ENCODE data around the gene PCARE.

PCARE gene

GRCh38 chr2:29064346-29064715 is 10.0 kb downstream of the PCARE start:
- in situ Hi-C loops (cut with MboI; ENCODE audit: low sequenced_read_pairs, unreplicated experiment), result no loop called here
- DNase-seq (ENCODE audit: low spot score), result no peak
- TF ChIP-seq, protein P1, sequence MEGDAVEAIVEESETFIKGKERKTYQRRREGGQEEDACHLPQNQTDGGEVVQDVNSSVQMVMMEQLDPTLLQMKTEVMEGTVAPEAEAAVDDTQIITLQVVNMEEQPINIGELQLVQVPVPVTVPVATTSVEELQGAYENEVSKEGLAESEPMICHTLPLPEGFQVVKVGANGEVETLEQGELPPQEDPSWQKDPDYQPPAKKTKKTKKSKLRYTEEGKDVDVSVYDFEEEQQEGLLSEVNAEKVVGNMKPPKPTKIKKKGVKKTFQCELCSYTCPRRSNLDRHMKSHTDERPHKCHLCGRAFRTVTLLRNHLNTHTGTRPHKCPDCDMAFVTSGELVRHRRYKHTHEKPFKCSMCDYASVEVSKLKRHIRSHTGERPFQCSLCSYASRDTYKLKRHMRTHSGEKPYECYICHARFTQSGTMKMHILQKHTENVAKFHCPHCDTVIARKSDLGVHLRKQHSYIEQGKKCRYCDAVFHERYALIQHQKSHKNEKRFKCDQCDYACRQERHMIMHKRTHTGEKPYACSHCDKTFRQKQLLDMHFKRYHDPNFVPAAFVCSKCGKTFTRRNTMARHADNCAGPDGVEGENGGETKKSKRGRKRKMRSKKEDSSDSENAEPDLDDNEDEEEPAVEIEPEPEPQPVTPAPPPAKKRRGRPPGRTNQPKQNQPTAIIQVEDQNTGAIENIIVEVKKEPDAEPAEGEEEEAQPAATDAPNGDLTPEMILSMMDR (IDR thresholded peaks at IDR 0.05; ENCODE audit: borderline replicate concordance, control extremely low read depth, extremely low read depth, insufficient read depth, missing control alignments), result no peak

- in situ Hi-C loops (cut with MboI; ENCODE audit: low sequenced_read_pairs, unreplicated experiment), result no loop called here
- TF ChIP-seq, protein P1 (IDR thresholded peaks at IDR 0.05; ENCODE audit: borderline replicate concordance, control extremely low read depth, extremely low read depth, insufficient read depth, missing control alignments), result no peak
- no peak for DNase-seq (ENCODE audit: low spot score)
These were observed 10.5 kb downstream of the PCARE start for GRCh38 chr2:29063646-29064345.

DNA sequence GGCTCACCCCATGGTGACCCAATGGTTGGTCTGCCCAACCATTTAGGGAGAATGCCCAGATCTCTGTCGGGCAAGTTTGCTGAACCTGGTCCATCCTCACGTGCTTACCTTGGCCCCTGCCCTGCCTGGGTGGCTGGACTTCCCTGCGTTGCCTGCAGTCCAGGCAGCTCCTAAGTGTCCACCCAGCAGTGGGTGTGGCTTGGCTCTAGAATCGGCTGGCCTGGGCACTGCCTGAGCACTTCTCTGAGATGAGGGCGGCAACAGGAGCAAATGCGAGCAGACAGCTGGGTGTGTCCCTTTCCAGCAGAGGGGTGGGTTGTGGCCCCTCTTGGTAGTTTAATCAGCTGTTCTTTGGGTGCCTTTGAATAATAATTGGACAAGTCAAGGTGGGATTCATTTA is 11.3 kb downstream of the PCARE start:
- TF ChIP-seq, protein P1 (IDR thresholded peaks at IDR 0.05; ENCODE audit: borderline replicate concordance, control extremely low read depth, extremely low read depth, insufficient read depth, missing control alignments), result no peak
- no peak for DNase-seq (ENCODE audit: low spot score)
- in situ Hi-C loops (cut with MboI; ENCODE audit: low sequenced_read_pairs, unreplicated experiment), result no loop called here

- DNase-seq (ENCODE audit: low spot score), result no peak
- TF ChIP-seq, protein P1 (IDR thresholded peaks at IDR 0.05; ENCODE audit: borderline replicate concordance, control extremely low read depth, extremely low read depth, insufficient read depth, missing control alignments), result no peak
- in situ Hi-C loops (cut with MboI; ENCODE audit: low sequenced_read_pairs, unreplicated experiment), result no loop called here
These were observed 12.0 kb downstream of the PCARE start for GRCh38 chr2:29062371-29062770.

DNA sequence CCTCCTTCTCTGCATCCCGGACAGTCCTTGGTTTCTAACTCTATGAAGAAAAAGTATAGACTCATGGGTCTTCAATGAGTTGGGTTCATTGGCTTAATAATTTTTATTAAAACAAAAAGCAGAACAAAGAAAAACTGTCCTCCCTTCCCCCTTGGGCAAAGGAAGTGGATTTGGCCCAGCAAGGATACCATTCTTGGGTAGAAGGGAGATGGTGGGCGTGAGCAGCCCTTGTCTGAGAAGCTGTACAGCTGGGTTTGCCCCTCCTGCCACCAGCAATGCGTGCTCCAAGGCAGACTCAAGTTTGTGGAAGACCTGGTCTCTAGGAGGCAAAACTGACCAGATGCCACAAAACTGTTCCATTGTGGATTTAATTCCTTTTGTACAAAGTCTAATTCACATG is 12.7 kb downstream of the PCARE start:
- in situ Hi-C loops (cut with MboI; ENCODE audit: low sequenced_read_pairs, unreplicated experiment), result no loop called here
- TF ChIP-seq, protein P1 (IDR thresholded peaks at IDR 0.05; ENCODE audit: borderline replicate concordance, control extremely low read depth, extremely low read depth, insufficient read depth, missing control alignments), result no peak
- DNase-seq (ENCODE audit: low spot score), result no peak

- in situ Hi-C loops (cut with MboI; ENCODE audit: low sequenced_read_pairs, unreplicated experiment), result no loop called here
- DNase-seq (ENCODE audit: low spot score), result no peak
- TF ChIP-seq, protein P1 (IDR thresholded peaks at IDR 0.05; ENCODE audit: borderline replicate concordance, control extremely low read depth, extremely low read depth, insufficient read depth, missing control alignments), result no peak
These were observed 13.1 kb downstream of the PCARE start for GRCh38 chr2:29061176-29061575.

Data from GM13976 (cell line).